Panc1 (cell line): ENCODE data around the gene STX1A.

ENCODE experiments used
- CTCF ChIP-seq: fragments of 450-650 bp; IDR thresholded peaks from 2 replicates; pipeline ENCODE4 v1.5.1; 2017; ENCODE audit warnings: mild to moderate bottlenecking
- POLR2AphosphoS5 ChIP-seq: IDR thresholded peaks from 2 replicates; pipeline ENCODE4 v1.6.1; 2012; ENCODE audit warnings: mild to moderate bottlenecking, low read depth, low read length, moderate library complexity
- TCF7L2 ChIP-seq: IDR thresholded peaks from 2 replicates; pipeline ENCODE4 v1.6.1; 2011; ENCODE audit warnings: mild to moderate bottlenecking, low read depth, low read length, inconsistent platforms

- TF ChIP-seq CTCF (no peak), POLR2AphosphoS5 (no peak), TCF7L2 (no peak)
Observed at GRCh38 chr7:73730485-73730884, 11.0 kb upstream of the STX1A start.
